BLaER1 (cell line): ENCODE results near the gene YIPF3.
"Not testable (repeated sequence)": the region's sequence is repeated elsewhere in the genome, so short reads cannot be mapped to it uniquely, and the experiment has no call there.

Experiments used
- H3K27ac ChIP-seq: shearing (Covaris generic); formaldehyde crosslinking; 2 replicates; pipeline ENCODE4 v1.8.1; 2022
- H3K27me3 ChIP-seq: shearing (Covaris generic); formaldehyde crosslinking; 2 replicates; pipeline ENCODE4 v1.8.1; 2022
- H3K36me3 ChIP-seq: shearing (Covaris generic); formaldehyde crosslinking; 2 replicates; pipeline ENCODE4 v1.8.1; 2022
- H3K4me1 ChIP-seq: shearing (Covaris generic); formaldehyde crosslinking; 2 replicates; pipeline ENCODE4 v1.8.1; 2022
- H3K4me2 ChIP-seq: shearing (Covaris generic); formaldehyde crosslinking; 2 replicates; pipeline ENCODE4 v1.8.1; 2022
- H3K4me3 ChIP-seq: shearing (Covaris generic); formaldehyde crosslinking; 2 replicates; pipeline ENCODE4 v1.8.1; 2022
- H3K9ac ChIP-seq: shearing (Covaris generic); formaldehyde crosslinking; 2 replicates; pipeline ENCODE4 v1.8.1; 2022
- H3K9me3 ChIP-seq: shearing (Covaris generic); formaldehyde crosslinking; 2 replicates; pipeline ENCODE4 v1.8.1; 2022
- H4K20me1 ChIP-seq: shearing (Covaris generic); formaldehyde crosslinking; 2 replicates; pipeline ENCODE4 v1.8.1; 2022
- Cebpa-rat ChIP-seq: shearing (Covaris generic); IDR thresholded peaks from 2 replicates; pipeline ENCODE4 v1.8.1; 2022

YIPF3 gene

GRCh38 chr6:43516697-43517504 lies at the start of gene YIPF3, which contains the start of gene POLR1C:
YIPF3 (minus strand) TSS chr6:43516926; CDS start chr6:43516807, 119 bp downstream.
POLR1C (plus strand) TSS chr6:43517089; CDS start chr6:43517110, 21 bp downstream.
- peaks cover 72% of the 10 kb centered on the region for H3K36me3 ChIP-seq

DNA sequence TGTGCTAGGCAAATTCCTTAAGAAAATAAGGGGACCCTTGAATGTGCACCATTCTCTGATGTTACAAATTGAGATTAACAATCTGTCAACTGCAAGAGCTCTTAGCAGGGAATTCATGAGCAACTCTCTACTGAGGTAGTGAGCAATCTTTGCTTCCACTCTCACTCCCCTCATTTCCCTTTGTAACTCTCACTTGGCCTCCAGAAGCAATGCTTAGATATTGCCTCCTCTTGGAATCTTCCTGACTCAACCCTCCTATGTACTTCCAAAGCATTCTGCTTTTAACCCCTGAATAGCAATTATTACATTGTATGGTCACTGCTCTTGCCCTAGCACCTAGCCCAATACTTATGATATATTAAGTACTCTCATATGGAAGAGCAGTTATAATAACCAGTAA lies 42.6 kb upstream of the YIPF3 start:
- Histone ChIP-seq H3K4me2 (no peak overlapping the region), H3K9me3 (no peaks in the 10 kb centered on the region), H3K4me1 (no peaks in the 10 kb centered on the region), H3K27me3 (no peaks in the 10 kb centered on the region), H3K9ac (no peak overlapping the region), H4K20me1 (no peaks in the 10 kb centered on the region), H3K36me3 (peaks cover 100% of the 10 kb centered on the region), H3K4me3 (no peak overlapping the region), H3K27ac (no peak overlapping the region)
- TF ChIP-seq Cebpa-rat = no peak

More at GRCh38 chr6:43516697-43517504, at the start of gene YIPF3, which contains the start of gene POLR1C:
- peak within 1 kb of the TSS; percentile 92 for H3K27ac ChIP-seq
- peak within 1 kb of the TSS; percentile 95 for H3K4me2 ChIP-seq
- H3K4me3 ChIP-seq = peak within 1 kb of the TSS; percentile 93
- H4K20me1 ChIP-seq = peaks cover 46% of the 10 kb centered on the region
- no peak for TF ChIP-seq Cebpa-rat
- peak within 1 kb of the TSS; percentile 96 for H3K9ac ChIP-seq
- no peaks in the 10 kb centered on the region for H3K27me3 ChIP-seq
- peaks cover 58% of the 10 kb centered on the region for H3K4me1 ChIP-seq
- no peaks in the 10 kb centered on the region for H3K9me3 ChIP-seq

DNA sequence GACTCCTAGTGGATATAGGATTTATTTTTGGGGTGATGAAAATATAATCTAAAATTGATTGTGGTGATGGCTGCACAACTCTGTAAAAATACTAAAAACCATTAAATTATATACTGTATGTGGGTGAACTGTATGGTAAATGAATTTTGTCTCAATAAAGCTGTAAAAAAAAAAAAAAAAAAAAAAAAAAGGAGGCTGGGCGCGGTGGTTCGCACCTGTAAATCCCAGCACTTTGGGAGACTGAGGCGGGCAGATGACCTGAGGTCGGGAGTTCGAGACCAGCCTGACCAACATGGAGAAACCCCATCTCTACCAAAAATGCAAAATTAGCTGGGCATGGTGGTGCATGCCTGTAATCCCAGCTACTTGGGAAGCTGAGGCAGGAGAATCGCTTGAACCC lies 40.9 kb upstream of the YIPF3 start:
- H3K27me3 ChIP-seq, H3K9ac ChIP-seq, H3K4me1 ChIP-seq, H3K4me2 ChIP-seq, H4K20me1 ChIP-seq, H3K4me3 ChIP-seq, H3K27ac ChIP-seq, H3K9me3 ChIP-seq: not testable (repeated sequence)
- H3K36me3 ChIP-seq = peaks cover 100% of the 10 kb centered on the region

- no peaks in the 10 kb centered on the region for H3K9me3 ChIP-seq
- no peaks in the 10 kb centered on the region for H4K20me1 ChIP-seq
- H3K27me3 ChIP-seq = no peaks in the 10 kb centered on the region
- TF ChIP-seq Cebpa-rat = no peak
- no peak overlapping the region for H3K4me3 ChIP-seq
- no peak overlapping the region for H3K27ac ChIP-seq
- H3K9ac ChIP-seq = no peak overlapping the region
- H3K36me3 ChIP-seq = peaks cover 100% of the 10 kb centered on the region
- no peaks in the 10 kb centered on the region for H3K4me1 ChIP-seq
- no peak overlapping the region for H3K4me2 ChIP-seq
These were observed 30.5 kb upstream of the YIPF3 start for GRCh38 chr6:43547222-43547621.

DNA sequence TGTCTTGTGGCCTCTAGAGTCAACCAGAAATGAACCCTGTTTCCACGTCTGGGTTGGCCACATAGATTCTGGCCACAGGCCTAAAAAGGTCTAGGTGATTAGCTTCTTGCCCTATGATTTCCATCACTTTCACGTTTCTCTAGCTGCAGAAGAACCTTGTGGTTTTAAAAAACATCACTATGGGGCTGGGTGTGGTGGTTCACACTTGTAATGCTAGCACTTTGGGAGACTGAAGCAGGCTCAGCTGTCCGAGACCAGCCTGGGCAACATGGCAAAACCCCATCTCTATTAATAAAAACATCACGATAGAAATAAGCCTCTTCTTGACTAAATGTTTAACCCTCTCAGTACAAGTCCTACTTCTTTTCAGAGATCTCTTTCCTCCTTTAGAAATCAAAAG lies 27.7 kb upstream of the YIPF3 start:
- Histone ChIP-seq H3K9ac (no peak overlapping the region), H3K4me1 (no peaks in the 10 kb centered on the region), H3K4me3 (no peak overlapping the region), H3K9me3 (no peaks in the 10 kb centered on the region), H3K27me3 (no peaks in the 10 kb centered on the region), H4K20me1 (peaks cover 15% of the 10 kb centered on the region; the same call in 1 of the 2 replicates), H3K27ac (no peak overlapping the region), H3K4me2 (no peak overlapping the region), H3K36me3 (peaks cover 100% of the 10 kb centered on the region)
- TF ChIP-seq Cebpa-rat = no peak

DNA sequence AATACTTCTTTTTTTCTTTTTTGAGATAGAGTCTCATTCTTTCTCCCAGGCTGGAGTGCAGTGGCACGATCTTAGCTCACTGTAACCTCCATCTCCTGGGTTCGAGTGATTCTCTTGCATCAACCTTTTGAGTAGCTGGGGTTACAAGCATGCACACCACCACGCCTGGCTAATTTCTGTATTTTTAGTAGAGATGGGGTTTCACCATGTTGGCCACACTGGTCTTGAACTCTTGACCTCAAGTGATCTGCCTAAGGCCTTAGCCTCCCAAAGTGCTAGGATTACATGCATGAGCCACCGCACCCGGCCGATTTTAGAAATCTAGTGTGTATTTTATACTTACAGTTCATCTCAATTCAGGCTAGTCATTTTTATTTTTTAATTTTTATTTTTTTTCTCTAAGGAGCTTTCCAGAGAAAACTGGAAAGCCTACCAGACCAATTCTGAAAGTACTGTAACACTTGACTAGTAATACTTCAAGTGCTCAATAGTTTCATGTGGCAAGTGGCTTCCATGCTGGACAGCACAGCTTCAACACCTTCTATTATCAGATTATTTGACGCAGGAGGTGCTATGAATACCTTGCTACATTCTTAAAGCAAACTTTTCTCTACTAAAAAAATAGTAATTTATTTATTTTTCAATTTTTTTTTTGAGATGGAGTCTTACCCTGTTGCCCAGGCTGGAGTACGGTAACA lies 25.2 kb upstream of the YIPF3 start:
- no peaks in the 10 kb centered on the region for H3K27me3 ChIP-seq
- H3K4me2 ChIP-seq = no peak overlapping the region
- H3K9me3 ChIP-seq = no peaks in the 10 kb centered on the region
- H3K4me3 ChIP-seq = no peak overlapping the region
- peaks cover 98% of the 10 kb centered on the region for H3K36me3 ChIP-seq
- H3K9ac ChIP-seq = no peak overlapping the region
- H3K4me1 ChIP-seq = no peaks in the 10 kb centered on the region
- H3K27ac ChIP-seq = no peak overlapping the region
- peaks cover 15% of the 10 kb centered on the region; the same call in 1 of the 2 replicates for H4K20me1 ChIP-seq
- TF ChIP-seq Cebpa-rat = no peak

GRCh38 chr6:43540507-43540906 lies 23.8 kb upstream of the YIPF3 start:
- Histone ChIP-seq H3K36me3 (peaks cover 98% of the 10 kb centered on the region), H3K4me3 (no peak overlapping the region), H3K9ac (no peak overlapping the region), H3K4me2 (no peak overlapping the region), H3K9me3 (no peaks in the 10 kb centered on the region), H3K27me3 (no peaks in the 10 kb centered on the region), H3K27ac (no peak overlapping the region), H4K20me1 (peaks cover 15% of the 10 kb centered on the region; the same call in 1 of the 2 replicates), H3K4me1 (no peaks in the 10 kb centered on the region)
- TF ChIP-seq Cebpa-rat = no peak

- not testable (repeated sequence) for H3K9ac ChIP-seq, H3K4me3 ChIP-seq, H3K4me1 ChIP-seq, H3K27me3 ChIP-seq, H3K9me3 ChIP-seq, H3K27ac ChIP-seq, H3K4me2 ChIP-seq
- Histone ChIP-seq H3K36me3 (peaks cover 98% of the 10 kb centered on the region), H4K20me1 (peaks cover 15% of the 10 kb centered on the region; the same call in 1 of the 2 replicates)
These were observed 22.7 kb upstream of the YIPF3 start for GRCh38 chr6:43539409-43539808.

GRCh38 chr6:43538986-43539385 lies 22.3 kb upstream of the YIPF3 start:
- not testable (repeated sequence) for H3K4me1 ChIP-seq, H3K4me2 ChIP-seq, H3K9ac ChIP-seq, H3K9me3 ChIP-seq, H3K27me3 ChIP-seq, H3K27ac ChIP-seq, H3K4me3 ChIP-seq
- Histone ChIP-seq H4K20me1 (peaks cover 15% of the 10 kb centered on the region; the same call in 1 of the 2 replicates), H3K36me3 (peaks cover 98% of the 10 kb centered on the region)

DNA sequence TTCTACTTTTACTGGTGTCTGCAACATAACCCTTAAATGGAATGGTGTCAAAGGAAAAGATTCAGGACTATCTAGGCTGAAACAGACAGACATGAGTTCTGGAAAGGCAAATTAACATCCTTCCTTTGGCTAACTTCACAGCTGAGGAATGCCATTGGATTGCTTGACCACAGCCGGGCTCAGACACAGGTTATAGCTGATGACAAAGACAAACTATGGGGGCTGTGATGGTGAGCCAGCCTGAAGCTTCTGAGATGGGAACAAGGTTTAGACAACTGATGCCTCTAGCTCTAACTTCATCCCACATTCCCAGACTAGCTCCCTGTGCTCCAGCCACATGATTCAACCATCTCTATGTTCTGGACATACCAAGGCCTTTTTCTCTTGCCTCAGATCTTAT lies 15.5 kb upstream of the YIPF3 start:
- no peak for TF ChIP-seq Cebpa-rat
- no peak overlapping the region for H3K4me3 ChIP-seq
- H3K9me3 ChIP-seq = no peaks in the 10 kb centered on the region
- H3K4me2 ChIP-seq = no peak overlapping the region
- no peak overlapping the region for H3K9ac ChIP-seq
- H4K20me1 ChIP-seq = 0 out of 2 replicates have a peak, but pooled peaks cover 5% of the 10 kb centered on the region
- no peaks in the 10 kb centered on the region for H3K4me1 ChIP-seq
- H3K27me3 ChIP-seq = no peaks in the 10 kb centered on the region
- H3K27ac ChIP-seq = no peak overlapping the region
- H3K36me3 ChIP-seq = peaks cover 100% of the 10 kb centered on the region
